ENCODE data around the gene MAST2.
"Not testable (repeated sequence)": the region's sequence is repeated elsewhere in the genome, so short reads cannot be mapped to it uniquely, and the experiment has no call there.

Gene MAST2

DNA sequence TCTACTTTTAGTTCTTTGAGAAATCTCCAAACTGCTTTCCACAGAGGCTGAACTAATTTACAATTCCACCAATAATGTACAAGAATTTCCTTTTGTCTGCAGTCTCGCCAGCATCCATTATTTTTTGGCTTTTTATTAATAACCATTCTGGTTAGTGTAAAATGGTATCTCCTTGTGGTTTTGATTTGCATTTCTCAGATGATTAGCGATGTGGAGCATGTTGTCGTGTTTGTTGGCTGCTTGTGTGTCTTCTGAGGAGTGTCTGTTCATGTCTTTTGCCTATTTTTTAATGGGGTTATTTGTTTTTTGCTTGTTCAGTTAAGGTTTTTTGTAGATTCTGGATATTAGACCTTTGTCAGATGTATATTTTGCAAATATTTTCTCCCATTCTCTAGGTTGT lies 131.5 kb downstream of the MAST2 start:
- TF ChIP-seq, protein P1, sequence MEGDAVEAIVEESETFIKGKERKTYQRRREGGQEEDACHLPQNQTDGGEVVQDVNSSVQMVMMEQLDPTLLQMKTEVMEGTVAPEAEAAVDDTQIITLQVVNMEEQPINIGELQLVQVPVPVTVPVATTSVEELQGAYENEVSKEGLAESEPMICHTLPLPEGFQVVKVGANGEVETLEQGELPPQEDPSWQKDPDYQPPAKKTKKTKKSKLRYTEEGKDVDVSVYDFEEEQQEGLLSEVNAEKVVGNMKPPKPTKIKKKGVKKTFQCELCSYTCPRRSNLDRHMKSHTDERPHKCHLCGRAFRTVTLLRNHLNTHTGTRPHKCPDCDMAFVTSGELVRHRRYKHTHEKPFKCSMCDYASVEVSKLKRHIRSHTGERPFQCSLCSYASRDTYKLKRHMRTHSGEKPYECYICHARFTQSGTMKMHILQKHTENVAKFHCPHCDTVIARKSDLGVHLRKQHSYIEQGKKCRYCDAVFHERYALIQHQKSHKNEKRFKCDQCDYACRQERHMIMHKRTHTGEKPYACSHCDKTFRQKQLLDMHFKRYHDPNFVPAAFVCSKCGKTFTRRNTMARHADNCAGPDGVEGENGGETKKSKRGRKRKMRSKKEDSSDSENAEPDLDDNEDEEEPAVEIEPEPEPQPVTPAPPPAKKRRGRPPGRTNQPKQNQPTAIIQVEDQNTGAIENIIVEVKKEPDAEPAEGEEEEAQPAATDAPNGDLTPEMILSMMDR (IDR thresholded peaks at IDR 0.05; ENCODE audit: low read depth, low read length, missing control alignments) = no peak
- in situ Hi-C loops (cut with HindIII; ENCODE audit: low sequenced_read_pairs) = no loop called here
- no peak overlapping the region for H3K4me3 ChIP-seq (ENCODE audit: low read depth, low read length)
- no peak for DNase-seq (ENCODE audit: low read depth)

DNA sequence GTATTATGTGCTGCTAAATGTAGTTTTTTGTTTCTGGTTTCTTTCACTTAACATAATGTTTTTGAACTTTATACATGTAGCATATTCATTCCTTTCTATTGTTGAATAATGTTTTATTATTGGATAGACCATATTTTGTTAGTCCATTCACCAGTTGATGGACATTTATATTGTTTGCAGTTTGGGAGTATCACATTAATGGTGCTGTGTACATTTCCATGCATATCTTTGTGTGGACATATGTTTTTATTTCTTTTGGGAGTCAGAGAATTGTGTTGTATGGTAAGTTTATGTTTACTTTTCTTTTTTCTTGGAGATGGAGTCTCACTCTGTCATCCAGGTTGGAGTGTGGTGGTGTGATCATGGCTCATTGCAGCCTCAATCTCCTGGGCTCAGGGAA lies 134.6 kb downstream of the MAST2 start:
- TF ChIP-seq, protein P1 (IDR thresholded peaks at IDR 0.05; ENCODE audit: low read depth, low read length, missing control alignments) = no peak
- in situ Hi-C loops (cut with HindIII; ENCODE audit: low sequenced_read_pairs) = no loop called here
- H3K4me3 ChIP-seq (ENCODE audit: low read depth, low read length) = no peak overlapping the region
- no peak for DNase-seq (ENCODE audit: low read depth)

DNA sequence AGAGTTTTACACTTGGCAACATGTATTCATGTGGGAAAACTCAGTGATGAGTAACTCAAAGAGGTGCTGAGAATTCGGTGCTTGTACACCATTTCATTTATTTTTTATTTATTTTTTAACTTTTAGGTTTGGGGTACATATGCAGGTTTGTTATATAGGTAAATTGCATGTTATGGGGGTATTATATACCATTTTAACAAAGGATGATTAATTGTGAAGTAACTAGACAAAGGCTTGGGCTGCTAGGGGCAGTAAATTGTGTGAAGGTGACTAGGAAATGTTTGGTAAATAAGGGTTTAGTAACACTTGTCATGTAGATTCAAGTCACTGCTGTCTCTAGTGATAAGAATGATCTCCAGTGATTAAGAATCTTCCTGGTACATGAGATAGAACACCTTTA lies 139.0 kb downstream of the MAST2 start:
- TF ChIP-seq, protein P1 (IDR thresholded peaks at IDR 0.05; ENCODE audit: low read depth, low read length, missing control alignments) = no peak
- in situ Hi-C loops (cut with HindIII; ENCODE audit: low sequenced_read_pairs) = no loop called here
- no peak for DNase-seq (ENCODE audit: low read depth)
- H3K4me3 ChIP-seq (ENCODE audit: low read depth, low read length) = no peak overlapping the region

DNA sequence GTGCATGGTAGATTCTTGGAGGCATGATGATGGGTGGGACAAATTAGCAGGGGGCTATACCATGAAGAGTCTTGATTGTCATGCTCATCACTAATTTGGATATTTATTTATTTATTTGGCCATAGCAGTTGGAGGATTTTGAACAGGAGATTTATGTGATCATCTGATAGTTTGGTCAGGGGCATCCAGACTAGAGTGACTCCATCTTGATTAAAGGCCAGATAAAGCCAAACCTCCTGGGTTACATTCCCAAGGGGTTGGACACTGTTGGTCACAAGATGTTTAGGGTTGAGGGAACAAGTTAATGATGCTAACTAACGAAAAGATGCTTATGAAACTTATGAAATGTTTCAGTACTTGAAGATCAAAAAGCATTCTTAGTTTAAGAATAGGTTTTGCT lies 139.8 kb downstream of the MAST2 start:
- in situ Hi-C loops (cut with HindIII; ENCODE audit: low sequenced_read_pairs) = no loop called here
- DNase-seq (ENCODE audit: low read depth) = no peak
- H3K4me3 ChIP-seq (ENCODE audit: low read depth, low read length) = no peak overlapping the region
- TF ChIP-seq, protein P1 (IDR thresholded peaks at IDR 0.05; ENCODE audit: low read depth, low read length, missing control alignments) = no peak

DNA sequence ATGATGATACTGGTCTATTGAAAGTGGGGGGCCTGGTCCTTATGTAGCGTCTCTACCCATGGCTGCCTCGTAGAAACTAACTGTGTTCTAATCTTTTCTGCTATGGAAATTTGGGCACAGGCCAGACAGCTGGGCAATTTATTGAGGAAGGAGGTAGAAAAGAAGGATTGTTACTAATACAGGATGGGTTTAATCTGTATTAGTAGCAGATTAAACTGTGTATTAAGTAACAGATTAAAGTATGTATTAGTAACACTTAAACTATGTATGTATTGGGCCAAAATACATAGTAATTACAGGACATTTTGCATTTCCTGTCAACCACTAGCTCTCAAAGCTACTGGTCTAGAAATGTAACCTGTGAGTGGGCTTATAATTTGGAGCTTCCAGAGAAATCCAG lies 142.0 kb downstream of the MAST2 start:
- DNase-seq (ENCODE audit: low read depth) = no peak
- TF ChIP-seq, protein P1 (IDR thresholded peaks at IDR 0.05; ENCODE audit: low read depth, low read length, missing control alignments) = no peak
- H3K4me3 ChIP-seq (ENCODE audit: low read depth, low read length) = no peak overlapping the region
- in situ Hi-C loops (cut with HindIII; ENCODE audit: low sequenced_read_pairs) = no loop called here

DNA sequence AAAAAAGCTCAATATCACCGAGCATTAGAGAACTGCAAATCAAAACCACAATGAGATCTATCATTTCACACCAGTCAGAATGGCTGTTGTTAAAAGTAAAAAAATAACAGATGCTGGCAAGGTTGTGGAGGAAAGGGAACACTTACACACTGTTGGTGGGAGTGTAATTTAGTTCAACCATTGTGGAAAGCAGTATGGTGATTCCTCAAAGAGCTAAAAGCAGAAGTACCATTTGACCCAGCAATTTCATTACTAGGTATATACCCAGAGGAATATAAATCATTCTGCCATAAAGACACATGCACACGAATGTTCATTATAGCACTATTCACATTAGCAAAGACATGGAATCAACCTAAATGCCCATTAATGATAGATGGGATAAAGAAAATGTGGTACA lies 146.1 kb downstream of the MAST2 start:
- in situ Hi-C loops (cut with HindIII; ENCODE audit: low sequenced_read_pairs); DNase-seq (ENCODE audit: low read depth); H3K4me3 ChIP-seq (ENCODE audit: low read depth, low read length): not testable (repeated sequence)

DNA sequence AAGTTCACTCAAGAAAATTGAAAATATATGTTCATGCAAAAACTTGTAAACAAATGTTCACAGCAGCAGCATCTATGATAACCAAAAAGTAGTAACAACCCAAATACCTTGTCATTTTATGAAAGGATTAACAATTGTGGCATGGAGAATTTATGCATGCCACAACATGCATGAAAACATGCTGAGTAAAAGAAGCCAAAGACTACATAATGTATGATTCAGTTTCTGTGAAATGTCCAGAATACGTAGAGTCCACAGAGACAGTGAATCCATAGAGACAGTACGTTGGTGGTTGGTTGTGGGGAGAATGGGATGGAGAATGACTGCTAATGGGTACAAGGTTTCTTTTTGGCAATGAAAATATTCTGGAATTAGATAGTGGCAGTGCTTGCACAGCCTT lies 148.7 kb downstream of the MAST2 start:
- TF ChIP-seq, protein P1 (IDR thresholded peaks at IDR 0.05; ENCODE audit: low read depth, low read length, missing control alignments) = no peak
- in situ Hi-C loops (cut with HindIII; ENCODE audit: low sequenced_read_pairs) = no loop called here
- DNase-seq (ENCODE audit: low read depth) = no peak
- no peak overlapping the region for H3K4me3 ChIP-seq (ENCODE audit: low read depth, low read length)
